Left lung (tissue), 10 donors: Measurements from ENCODE around the gene PFDN6. TPM values are rescaled to one million over a fixed set of nuclear protein-coding genes. Genes with fewer than 3 reads are reported as not detected.

Source experiments
- ATAC-seq: fragments of 200-7000 bp; cut with Tn5 transposase; one replicate; pipeline ENCODE4 v1.9.1; 2020; ENCODE audit warnings: moderate library complexity
- DNase-seq, 4 donors: peaks; one replicate each; pipeline ENCODE4 v3.0.0-alpha.2; 2013 to 2020
- H3K27ac ChIP-seq, 2 donors: fragments of 200-600 bp; sonication (generic) in 1 of 2; one replicate each; pipeline versions ENCODE4 v1.5.0 to v1.8.0; 2020 to 2021
- H3K27me3 ChIP-seq, 2 donors: fragments of 200-600 bp; sonication (generic) in 1 of 2; one replicate each; pipeline versions ENCODE4 v1.5.0 to v1.8.0; 2020 to 2021
- H3K36me3 ChIP-seq, 2 donors: fragments of 200-600 bp; sonication (generic) in 1 of 2; one replicate each; pipeline versions ENCODE4 v1.5.0 to v1.8.0; 2020 to 2021
- H3K4me1 ChIP-seq, 2 donors: fragments of 200-600 bp; one replicate each; pipeline ENCODE4 v1.8.0; 2021
- H3K4me3 ChIP-seq, 2 donors: fragments of 200-600 bp; sonication (generic) in 1 of 2; one replicate each; pipeline versions ENCODE4 v1.5.0 to v1.8.0; 2020 to 2021; ENCODE audit warnings: mild to moderate bottlenecking in 1 of 2
- H3K9me3 ChIP-seq, 2 donors: fragments of 200-600 bp; sonication (generic) in 1 of 2; one replicate each; pipeline versions ENCODE4 v1.5.0 to v1.8.0; 2020 to 2021
- CTCF ChIP-seq, 2 donors: fragments of 200-600 bp; sonication (generic) in 1 of 2; IDR thresholded peaks; one replicate each; pipeline versions ENCODE4 v1.5.0 to v1.8.0; 2021; ENCODE audit warnings: antibody characterized with exemption in 2 of 2
- intact Hi-C, 2 donors: fragments of 100-400 bp; cut with DNase I; formaldehyde crosslinking; loops; one replicate each; pipeline versions ENCODE4 v1.11.2 to v1.14.2; 2022
- polyA plus RNA-seq, 6 donors: library from polyadenylated mRNA; unstranded; fragments of 120-200 nt; gene quantifications; one replicate each; pipeline ENCODE4 v1.2.1, GENCODE V29; 2013; ENCODE audit not compliant: insufficient read length in 6 of 6
- total RNA-seq, 2 donors: library from RNA; stranded (reverse); fragmentation: NEBNext Ultra II Directional; extraction: Animal tissue kit (Norgen Biotek cat#: 25700); gene quantifications; one replicate each; pipeline ENCODE4 v1.2.1, GENCODE V29; 2021
- donor health status: DM: no; HTN: yes; CAD: no.
- donor health status: DM: no; HTN: no; CAD: no.

The PFDN6 gene
- total and polyA plus RNA-seq, 8 donors: 37.7 to 55.3 (median 51.1) TPM

DNA sequence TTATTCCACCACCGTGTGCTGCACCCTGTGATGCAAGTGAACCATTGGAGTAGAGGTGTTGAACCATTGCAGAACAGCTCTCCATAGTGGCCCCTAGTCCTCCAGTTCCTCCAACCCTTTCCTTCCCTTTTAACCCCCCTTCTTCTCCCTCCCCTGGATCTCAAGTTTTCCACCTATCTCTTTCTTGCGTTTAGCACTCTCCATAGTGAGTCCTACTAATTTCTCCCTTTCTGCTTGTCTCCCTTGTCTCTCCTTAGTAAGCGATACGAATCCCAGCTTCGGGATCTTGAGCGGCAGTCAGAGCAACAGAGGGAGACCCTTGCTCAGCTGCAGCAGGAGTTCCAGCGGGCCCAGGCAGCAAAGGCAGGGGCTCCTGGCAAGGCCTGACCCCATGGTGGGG is 1.1 kb downstream of the PFDN6 start:
- no peak overlapping the region for H3K27ac ChIP-seq
- peak overlapping the region in 1 of 2 donors; percentile 83 for H3K4me3 ChIP-seq
- DNase-seq (no peak), ATAC-seq (no peak)
- no peak for TF ChIP-seq CTCF (IDR thresholded peaks at IDR 0.05)
- H3K4me1 ChIP-seq: peaks cover 14 to 42% of the 10 kb centered on the region in 2 donors
- no peaks in the 10 kb centered on the region for H3K27me3 ChIP-seq
- intact Hi-C loops: no loop called here
- no peaks in the 10 kb centered on the region for H3K9me3 ChIP-seq
- H3K36me3 ChIP-seq: peaks cover 0 to 71% of the 10 kb centered on the region in 2 donors

GRCh38 chr6:33292996-33293682 is 3.7 kb downstream of the PFDN6 start:
- Histone ChIP-seq H3K27ac (no peak overlapping the region), H3K4me3 (no peak overlapping the region), H3K4me1 (peaks cover 18 to 51% of the 10 kb centered on the region in 2 donors), H3K9me3 (no peaks in the 10 kb centered on the region), H3K36me3 (peaks cover 0 to 62% of the 10 kb centered on the region in 2 donors), H3K27me3 (no peaks in the 10 kb centered on the region)
- ATAC-seq: no peak
- intact Hi-C loops: no loop called here
- no peak for TF ChIP-seq CTCF (IDR thresholded peaks at IDR 0.05)
- DNase-seq: peak in 1 of 4 donors; percentile 47

GRCh38 chr6:33294086-33294823 is 4.9 kb downstream of the PFDN6 start:
- TF ChIP-seq CTCF (IDR thresholded peaks at IDR 0.05): no peak
- DNase-seq: peak in 1 of 4 donors; percentile 11
- peaks cover 14 to 45% of the 10 kb centered on the region in 2 donors for H3K4me1 ChIP-seq
- intact Hi-C loops: no loop called here
- no peak for ATAC-seq
- H3K27me3 ChIP-seq: no peaks in the 10 kb centered on the region
- H3K27ac ChIP-seq: no peak overlapping the region
- no peak overlapping the region for H3K4me3 ChIP-seq
- no peaks in the 10 kb centered on the region for H3K9me3 ChIP-seq
- peaks cover 0 to 62% of the 10 kb centered on the region in 2 donors for H3K36me3 ChIP-seq

GRCh38 chr6:33295621-33296369 is 6.4 kb downstream of the PFDN6 start:
- DNase-seq (peak in 1 of 4 donors; percentile 76), ATAC-seq (no peak)
- intact Hi-C loops: no loop called here
- Histone ChIP-seq H3K36me3 (peaks cover 0 to 66% of the 10 kb centered on the region in 2 donors), H3K27me3 (no peaks in the 10 kb centered on the region), H3K4me3 (no peak overlapping the region), H3K27ac (no peak overlapping the region), H3K9me3 (no peaks in the 10 kb centered on the region), H3K4me1 (peaks cover 12 to 45% of the 10 kb centered on the region in 2 donors)
- no peak for TF ChIP-seq CTCF (IDR thresholded peaks at IDR 0.05)
